GM12801 (cell line): Measurements from ENCODE around the gene COLEC12.

Experiments
- CTCF ChIP-seq: IDR thresholded peaks from one replicate; pipeline ENCODE4 v1.5.1; 2011; ENCODE audit warnings: control low read depth; ENCODE audit not compliant: insufficient read length; ENCODE audit errors: extremely low read depth

The COLEC12 gene

GRCh38 chr18:402129-402528 is 98.4 kb downstream of the COLEC12 start:
- no peak for TF ChIP-seq CTCF

GRCh38 chr18:400456-400855 is 100.0 kb downstream of the COLEC12 start:
- no peak for TF ChIP-seq CTCF

- TF ChIP-seq CTCF, result no peak
These were observed 100.8 kb downstream of the COLEC12 start for GRCh38 chr18:399631-400135.

GRCh38 chr18:398935-399630 is 101.4 kb downstream of the COLEC12 start:
- TF ChIP-seq CTCF, result no peak

GRCh38 chr18:396556-396955 is 103.9 kb downstream of the COLEC12 start:
- no peak for TF ChIP-seq CTCF

GRCh38 chr18:396251-396555 is 104.3 kb downstream of the COLEC12 start:
- TF ChIP-seq CTCF, result no peak

- no peak for TF ChIP-seq CTCF
These were observed 104.8 kb downstream of the COLEC12 start for GRCh38 chr18:395456-396250.
